ENCODE results near the gene C3orf18. TPM values are rescaled to one million over a fixed set of nuclear protein-coding genes. Genes with fewer than 3 reads are reported as not detected.
A peak's percentile ranks its signal among the peaks of the same experiment; 100 is the strongest.

The C3orf18 gene
- 5.5 and 7.1 TPM in 2 replicates for total RNA-seq (2021)
- long read RNA-seq, transcript C3orf18-201 (6 exons, 2,655 nt): minor isoform, 5 of 30 reads
- long read RNA-seq, transcript C3orf18-210 (4 exons, 788 nt): major isoform, 8 of 30 reads
- long read RNA-seq, transcript C3orf18-203 (5 exons, 2,486 nt): major isoform, 8 of 30 reads
- long read RNA-seq, partial matches to known transcripts: 1 of 30 reads
- long read RNA-seq, other reads (novel, unspliced or antisense): 6 of 30 reads

GRCh38 chr3:50567386-50568167 lies at the start of gene C3orf18:
Gene C3orf18 (minus strand): TSS chr3:50567747. CDS start chr3:50565699, 2,048 bp downstream.
- H3K23me2 ChIP-seq (ENCODE audit: insufficient read length, low read depth, low read length, poor library complexity, severe bottlenecking): peaks cover 10% of the 10 kb centered on the region
- H3K9me3 Mint-ChIP-seq: no peaks in the 10 kb centered on the region
- H2AK5ac ChIP-seq (ENCODE audit: insufficient read length, low read length): no peak within 1 kb of the TSS
- H3K4me1 ChIP-seq (ENCODE audit: insufficient read depth, low read length): no peaks in the 10 kb centered on the region; the same call in 1 of the 2 replicates
- H2BK12ac ChIP-seq (ENCODE audit: insufficient read length, low read depth, low read length): no peak within 1 kb of the TSS
- H3K4me1 Mint-ChIP-seq: peaks cover 7 to 18% of the 10 kb centered on the region in 2 experiments
- H3K79me1 ChIP-seq (ENCODE audit: insufficient read depth, low read depth, low read length, poor library complexity, severe bottlenecking): no peaks in the 10 kb centered on the region
- no peak within 1 kb of the TSS for H3K56ac ChIP-seq (ENCODE audit: insufficient read length, low read depth, low read length)
- no peak within 1 kb of the TSS for H4K5ac ChIP-seq (ENCODE audit: insufficient read length, low read depth, low read length)
- no peak within 1 kb of the TSS for H3K4ac ChIP-seq (ENCODE audit: low read depth, low read length)
- peaks cover 13% of the 10 kb centered on the region for H3K27me3 Mint-ChIP-seq (ENCODE audit: low read depth)
- peak within 1 kb of the TSS; percentile 48 for H3K9ac ChIP-seq (ENCODE audit: extremely low read depth, insufficient read length, low read length)
- H3K9me3 ChIP-seq (ENCODE audit: control insufficient read depth, low read depth, low read length): no peaks in the 10 kb centered on the region
- H4K91ac ChIP-seq (ENCODE audit: insufficient read length, low read depth, low read length): no peak within 1 kb of the TSS
- peak within 1 kb of the TSS; percentile 97 to 99 for H3K4me3 Mint-ChIP-seq
- H2BK120ac ChIP-seq (ENCODE audit: low read depth, low read length, poor library complexity, severe bottlenecking): no peak within 1 kb of the TSS
- no peak within 1 kb of the TSS for H2AFZ ChIP-seq (ENCODE audit: low read length)
- H3K27ac ChIP-seq (ENCODE audit: insufficient read length, low read depth, low read length): no peak within 1 kb of the TSS
- TF ChIP-seq CTCF (conservative IDR thresholded peaks at IDR 0.05): no peak
- H3K36me3 Mint-ChIP-seq (ENCODE audit: insufficient read depth in 1 of 3, low read depth in 3 of 3): peaks cover 0 to 10% (median 1%) of the 10 kb centered on the region in 3 experiments; a peak in 3 of 7 replicates
- peak within 1 kb of the TSS; percentile 79 for H3K4me2 ChIP-seq (ENCODE audit: insufficient read depth, insufficient read length, low read length)
- no peaks in the 10 kb centered on the region for H4K20me1 ChIP-seq (ENCODE audit: control insufficient read depth, insufficient read depth, insufficient read length)
- H2BK5ac ChIP-seq (ENCODE audit: insufficient read length, low read length): no peak within 1 kb of the TSS
- no peaks in the 10 kb centered on the region for H3K79me2 ChIP-seq (ENCODE audit: insufficient read depth, low read length)
- peak; percentile 93 for DNase-seq
- no CpG with 5 or more reads among the region's 53 CpGs for WGBS (ENCODE audit: extremely low coverage, insufficient read length, low lambda C conversion rate)
- H4K8ac ChIP-seq (replicated peaks; ENCODE audit: insufficient read length, low read depth, low read length): no peak within 1 kb of the TSS
- H3K14ac ChIP-seq (ENCODE audit: insufficient read depth, low read length): no peak within 1 kb of the TSS
- H3K27ac Mint-ChIP-seq: peak within 1 kb of the TSS in 2 of 3 experiments; percentile 77 to 90; a peak in 4 of 7 replicates
- no peak within 1 kb of the TSS for H2BK20ac ChIP-seq (ENCODE audit: low read depth, low read length, poor library complexity, severe bottlenecking)
- no peak within 1 kb of the TSS for H3K23ac ChIP-seq (ENCODE audit: insufficient read length, low read depth, low read length)
- peaks cover 3% of the 10 kb centered on the region; the same call in 1 of the 2 replicates for H3K27me3 ChIP-seq (ENCODE audit: insufficient read depth, low read length)
- H3K18ac ChIP-seq (ENCODE audit: insufficient read length, low read depth, low read length): no peak within 1 kb of the TSS
- H3T11ph ChIP-seq (ENCODE audit: low read length): no peak within 1 kb of the TSS
- no peak within 1 kb of the TSS for H2BK15ac ChIP-seq (ENCODE audit: low read depth, low read length)

Measured in H9 (cell line).